Right atrium auricular region (tissue), 2 donors: ENCODE results near the gene ETS1. TPM values are rescaled to one million over a fixed set of nuclear protein-coding genes. Genes with fewer than 3 reads are reported as not detected.

ENCODE experiments used
- DNase-seq: peaks from one replicate; pipeline ENCODE4 v3.0.0-alpha.2; 2019; ENCODE audit warnings: low spot score
- H3K27ac ChIP-seq, 2 donors: fragments of 200-600 bp; sonication (generic); 1 replicate in 1 of 2; 2 replicates in 1 of 2; pipeline ENCODE4 v1.5.1; 2016 to 2019
- H3K27me3 ChIP-seq, 2 donors: fragments of 200-600 bp; sonication (generic); one replicate each; pipeline versions ENCODE4 v1.5.1 to v1.6.0; 2017 to 2019
- H3K36me3 ChIP-seq: fragments of 200-600 bp; sonication (generic); one replicate; pipeline ENCODE4 v1.5.1; 2016
- H3K4me1 ChIP-seq, 2 donors: fragments of 200-600 bp; sonication (generic); one replicate each; pipeline versions ENCODE4 v1.5.1 to v1.6.0; 2017 to 2019
- H3K4me3 ChIP-seq, 2 donors: fragments of 200-600 bp; sonication (generic); 1 replicate in 1 of 2; 2 replicates in 1 of 2; pipeline ENCODE4 v1.5.1; 2017 to 2019; ENCODE audit warnings: mild to moderate bottlenecking in 1 of 2, moderate library complexity in 1 of 2
- H3K9me3 ChIP-seq, 2 donors: fragments of 200-600 bp; sonication (generic); one replicate each; pipeline ENCODE4 v1.5.1; 2019
- CTCF ChIP-seq, 2 donors: fragments of 200-600 bp; sonication (generic); IDR thresholded peaks; one replicate each; pipeline ENCODE4 v1.5.1; 2019; ENCODE audit warnings: antibody characterized with exemption in 2 of 2
- total RNA-seq, 2 donors: library from RNA; depleted of rRNA; stranded (reverse); fragments of >200 nt; gene quantifications; one replicate each; pipeline ENCODE4 v1.1.0, GENCODE V29; 2016

ETS1 gene
- total RNA-seq, 2 donors from 2014 or later = 37.9 to 46.6 TPM

GRCh38 chr11:128575961-128576350, 11.4 kb downstream of the ETS1 start:
- no peak for TF ChIP-seq CTCF (IDR thresholded peaks at IDR 0.05)
- peak overlapping the region in 1 of 2 donors; percentile 19 for H3K27ac ChIP-seq
- no peak overlapping the region for H3K4me3 ChIP-seq
- no peaks in the 10 kb centered on the region for H3K27me3 ChIP-seq
- DNase-seq = no peak
- H3K4me1 ChIP-seq = peaks cover 0 to 27% of the 10 kb centered on the region in 2 donors
- H3K9me3 ChIP-seq = peaks cover 0 to 3% of the 10 kb centered on the region in 2 donors
- no peaks in the 10 kb centered on the region for H3K36me3 ChIP-seq

- peaks cover 0 to 27% of the 10 kb centered on the region in 2 donors for H3K4me1 ChIP-seq
These were observed 12.0 kb downstream of the ETS1 start for GRCh38 chr11:128575174-128575960.

GRCh38 chr11:128574576-128575011, 12.8 kb downstream of the ETS1 start:
- H3K4me1 ChIP-seq = peaks cover 0 to 27% of the 10 kb centered on the region in 2 donors
- no peak overlapping the region for H3K4me3 ChIP-seq
- no peak for DNase-seq
- H3K9me3 ChIP-seq = peaks cover 0 to 3% of the 10 kb centered on the region in 2 donors
- no peaks in the 10 kb centered on the region for H3K27me3 ChIP-seq
- no peak for TF ChIP-seq CTCF (IDR thresholded peaks at IDR 0.05)
- no peak overlapping the region for H3K27ac ChIP-seq
- H3K36me3 ChIP-seq = no peaks in the 10 kb centered on the region

More at GRCh38 chr11:128575174-128575960, 12.0 kb downstream of the ETS1 start:
- no peaks in the 10 kb centered on the region for H3K27me3 ChIP-seq
- peaks cover 0 to 3% of the 10 kb centered on the region in 2 donors for H3K9me3 ChIP-seq
- H3K4me3 ChIP-seq = no peak overlapping the region
- DNase-seq = no peak
- no peaks in the 10 kb centered on the region for H3K36me3 ChIP-seq
- peak overlapping the region in 1 of 2 donors; percentile 2 for H3K27ac ChIP-seq
- no peak for TF ChIP-seq CTCF (IDR thresholded peaks at IDR 0.05)

- no peaks in the 10 kb centered on the region for H3K36me3 ChIP-seq
- H3K27me3 ChIP-seq = no peaks in the 10 kb centered on the region
- DNase-seq = no peak
- no peak for TF ChIP-seq CTCF (IDR thresholded peaks at IDR 0.05)
- no peak overlapping the region for H3K27ac ChIP-seq
- H3K4me1 ChIP-seq = peaks cover 0 to 27% of the 10 kb centered on the region in 2 donors
- H3K4me3 ChIP-seq = no peak overlapping the region
- peaks cover 0 to 3% of the 10 kb centered on the region in 2 donors for H3K9me3 ChIP-seq
These were observed 13.7 kb downstream of the ETS1 start for GRCh38 chr11:128573638-128574037.

GRCh38 chr11:128572965-128573364, 14.4 kb downstream of the ETS1 start:
- H3K27me3 ChIP-seq = no peaks in the 10 kb centered on the region
- H3K9me3 ChIP-seq = peaks cover 0 to 3% of the 10 kb centered on the region in 2 donors
- no peak overlapping the region for H3K27ac ChIP-seq
- H3K36me3 ChIP-seq = no peaks in the 10 kb centered on the region
- H3K4me3 ChIP-seq = no peak overlapping the region
- TF ChIP-seq CTCF (IDR thresholded peaks at IDR 0.05) = no peak
- no peak for DNase-seq
- H3K4me1 ChIP-seq = peaks cover 0 to 24% of the 10 kb centered on the region in 2 donors
